GM18867 (cell line): ENCODE results near the gene BST1.
"Not testable (repeated sequence)": the region's sequence is repeated elsewhere in the genome, so short reads cannot be mapped to it uniquely, and the experiment has no call there.

ENCODE experiments used
- ATAC-seq: cut with Tn5 transposase; IDR thresholded peaks from one replicate; pipeline ENCODE4 v1.9.1; 2021; ENCODE audit warnings: mild to moderate bottlenecking, moderate library complexity; ENCODE audit not compliant: unreplicated experiment

BST1 gene

GRCh38 chr4:15706646-15707362 is 3.9 kb downstream of the BST1 start:
- no peak for ATAC-seq

- no peak for ATAC-seq
Observed at GRCh38 chr4:15707363-15707715, 4.5 kb downstream of the BST1 start.

- no peak for ATAC-seq
Observed at GRCh38 chr4:15711762-15712161, 8.9 kb downstream of the BST1 start.

GRCh38 chr4:15712214-15712613 is 9.3 kb downstream of the BST1 start:
- no peak for ATAC-seq

- no peak for ATAC-seq
Observed at GRCh38 chr4:15714141-15714540, 11.3 kb downstream of the BST1 start.

GRCh38 chr4:15714646-15715435 is 12.0 kb downstream of the BST1 start:
- no peak for ATAC-seq

- ATAC-seq, result no peak
Observed at GRCh38 chr4:15716115-15716514, 13.2 kb downstream of the BST1 start.

GRCh38 chr4:15717086-15717485 is 14.2 kb downstream of the BST1 start:
- no peak for ATAC-seq

GRCh38 chr4:15717657-15718416 is 15.0 kb downstream of the BST1 start:
- ATAC-seq, result no peak

- no peak for ATAC-seq
Observed at GRCh38 chr4:15718465-15718864, 15.6 kb downstream of the BST1 start.

- ATAC-seq, result no peak
Observed at GRCh38 chr4:15718959-15719358, 16.1 kb downstream of the BST1 start.

- ATAC-seq, result no peak
Observed at GRCh38 chr4:15719506-15719905, 16.6 kb downstream of the BST1 start.

- no peak for ATAC-seq
Observed at GRCh38 chr4:15720851-15721250, 18.0 kb downstream of the BST1 start.

- no peak for ATAC-seq
Observed at GRCh38 chr4:15725608-15726007, 22.7 kb downstream of the BST1 start.

GRCh38 chr4:15729910-15730533 is 27.2 kb downstream of the BST1 start:
- peak; percentile 65 for ATAC-seq

- not testable (repeated sequence) for ATAC-seq
Observed at GRCh38 chr4:15733061-15733460, 30.2 kb downstream of the BST1 start.

- no peak for ATAC-seq
Observed at GRCh38 chr4:15735536-15735935, 32.7 kb downstream of the BST1 start.

GRCh38 chr4:15736514-15737050 is 33.7 kb downstream of the BST1 start:
- ATAC-seq, result no peak

- no peak for ATAC-seq
Observed at GRCh38 chr4:15737255-15737654, 34.4 kb downstream of the BST1 start.

GRCh38 chr4:15738877-15739276 is 36.0 kb downstream of the BST1 start:
- ATAC-seq, result no peak
